GM21723 (cell line): ENCODE results near the gene MINDY4.
"Not testable (repeated sequence)": the region's sequence is repeated elsewhere in the genome, so short reads cannot be mapped to it uniquely, and the experiment has no call there.

Source experiments
- ATAC-seq: cut with Tn5 transposase; IDR thresholded peaks from one replicate; pipeline ENCODE4 v1.9.1; 2021; ENCODE audit warnings: mild to moderate bottlenecking, moderate library complexity; ENCODE audit not compliant: unreplicated experiment

MINDY4 gene

DNA sequence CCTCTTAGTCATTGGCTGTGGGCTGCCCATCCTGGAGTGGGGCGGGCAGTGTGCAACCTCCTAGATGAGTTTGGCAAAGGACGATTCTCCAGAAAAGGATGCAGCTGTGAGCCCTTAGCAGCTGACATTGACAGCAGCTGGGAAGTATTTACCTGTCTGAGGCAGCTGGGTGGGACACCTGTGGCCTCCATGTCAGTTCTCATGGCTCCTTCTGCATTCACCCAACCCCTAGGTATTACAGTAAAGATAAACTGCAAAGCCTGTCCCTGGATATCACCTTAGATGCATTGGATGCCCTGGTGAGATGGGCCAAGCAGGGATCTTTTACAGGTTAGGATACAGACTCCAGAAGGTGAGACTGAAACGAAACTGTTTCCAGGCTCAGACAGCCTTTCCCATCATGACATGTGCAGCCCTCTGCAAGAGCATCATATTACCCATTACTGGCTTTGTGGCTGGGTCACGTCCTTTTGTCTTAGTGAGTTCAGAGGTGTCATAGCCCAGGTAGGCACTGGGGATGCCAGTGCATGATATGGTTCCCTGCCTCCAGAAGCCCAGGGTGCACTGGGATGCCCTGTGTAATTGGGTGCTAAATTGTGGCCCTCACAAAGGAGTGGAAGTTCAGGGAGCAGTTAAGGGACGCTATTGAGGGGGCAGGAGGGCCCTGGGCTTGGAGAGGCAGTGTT is 28.9 kb downstream of the MINDY4 start:
- no peak for ATAC-seq

DNA sequence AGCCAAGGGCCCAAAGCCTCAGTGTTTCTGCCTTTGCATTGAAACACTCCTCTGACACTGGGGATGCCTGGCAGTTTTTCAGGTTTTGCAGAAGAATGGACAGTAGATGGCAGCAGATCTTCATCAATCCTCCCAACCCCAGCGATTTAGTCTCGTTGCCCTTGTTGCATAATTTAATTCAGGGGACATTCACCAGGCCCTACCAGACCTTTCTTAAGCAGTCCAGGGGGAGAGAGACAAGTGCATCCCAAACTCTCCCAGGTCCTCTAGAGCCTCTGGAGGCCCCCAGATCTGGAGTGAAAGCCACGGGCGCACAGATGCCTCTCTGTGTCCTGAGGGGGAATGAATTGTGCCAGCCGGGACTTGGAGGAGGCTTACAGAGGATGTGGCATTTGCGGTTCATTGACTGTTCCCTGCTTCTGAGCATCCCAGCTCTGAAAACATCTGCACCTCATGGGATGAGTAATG is 29.6 kb downstream of the MINDY4 start:
- ATAC-seq, result peak; percentile 45

DNA sequence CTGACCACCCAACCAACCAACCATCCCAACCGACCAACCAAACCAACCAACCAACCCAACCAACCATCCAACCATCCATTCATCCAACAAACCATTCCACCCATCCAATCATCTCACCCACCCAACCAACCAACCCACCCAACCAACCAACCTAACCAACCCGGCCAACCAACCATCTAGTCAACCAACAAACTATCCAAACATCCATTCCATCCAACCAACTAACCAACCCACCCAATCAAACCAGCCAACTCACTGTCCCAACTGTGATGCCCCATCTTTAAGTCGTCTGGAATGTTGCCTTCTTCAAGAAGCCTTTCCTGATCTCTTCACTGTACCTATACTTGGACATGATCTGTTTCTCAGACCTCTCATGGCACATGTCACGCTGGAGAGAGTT is 31.6 kb downstream of the MINDY4 start:
- no peak for ATAC-seq

DNA sequence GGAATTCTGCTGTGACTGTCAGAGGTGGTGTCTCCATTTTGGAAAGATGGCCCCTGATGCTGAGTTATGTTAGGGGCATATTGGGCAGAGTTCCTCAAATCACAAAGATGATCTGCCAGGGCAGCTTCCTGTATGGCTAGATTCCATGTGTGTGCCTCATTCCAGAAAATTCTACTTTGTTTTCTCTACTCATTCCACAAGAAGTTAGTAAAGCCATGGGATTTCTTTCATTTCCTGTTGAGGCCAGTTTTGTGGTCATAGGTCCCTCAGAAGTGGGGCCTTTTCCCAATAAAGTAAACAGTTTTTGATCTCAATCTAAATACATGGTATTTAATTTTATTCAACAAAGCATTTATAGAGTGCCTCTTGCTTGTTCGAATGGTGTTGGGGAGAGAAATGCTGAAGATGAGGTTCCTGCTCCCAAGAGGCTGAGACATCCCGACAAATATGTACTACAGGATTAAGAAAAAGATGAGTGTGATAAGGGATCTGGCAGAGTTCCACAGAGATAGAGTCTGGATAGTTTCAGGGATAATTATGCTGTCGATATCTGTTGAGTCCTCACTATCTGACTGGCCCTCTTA is 33.0 kb downstream of the MINDY4 start:
- ATAC-seq, result no peak

DNA sequence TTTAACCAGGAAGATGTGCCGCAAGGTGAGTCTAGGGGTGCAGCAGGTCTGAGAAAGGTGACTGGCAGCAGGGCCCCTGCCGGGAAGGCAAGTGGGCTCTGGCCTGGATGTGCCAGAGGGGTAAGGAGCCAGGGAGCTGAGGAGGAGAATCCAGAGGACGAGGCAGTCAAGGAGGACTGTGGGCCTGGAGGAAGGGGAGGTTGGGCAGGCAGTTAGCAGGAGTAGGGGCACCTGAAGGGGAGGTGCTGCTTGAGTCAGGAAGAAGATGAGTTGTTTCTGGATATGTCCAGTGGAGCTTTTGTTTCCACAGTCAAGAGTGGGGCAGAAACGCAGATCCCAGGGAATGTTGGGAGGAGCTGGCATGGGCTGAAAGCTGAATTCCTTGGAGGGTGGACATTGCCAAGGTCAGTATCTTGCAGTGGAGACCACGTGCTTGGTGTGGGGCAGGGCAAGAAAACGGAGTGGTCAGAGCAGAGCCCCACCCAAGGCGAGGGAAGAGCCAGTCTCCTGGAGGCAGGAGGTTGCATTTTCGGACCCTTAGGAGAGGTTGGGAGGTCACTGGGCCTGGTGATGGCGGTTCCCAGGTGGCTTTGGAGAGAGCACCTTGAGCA is 34.0 kb downstream of the MINDY4 start:
- no peak for ATAC-seq

DNA sequence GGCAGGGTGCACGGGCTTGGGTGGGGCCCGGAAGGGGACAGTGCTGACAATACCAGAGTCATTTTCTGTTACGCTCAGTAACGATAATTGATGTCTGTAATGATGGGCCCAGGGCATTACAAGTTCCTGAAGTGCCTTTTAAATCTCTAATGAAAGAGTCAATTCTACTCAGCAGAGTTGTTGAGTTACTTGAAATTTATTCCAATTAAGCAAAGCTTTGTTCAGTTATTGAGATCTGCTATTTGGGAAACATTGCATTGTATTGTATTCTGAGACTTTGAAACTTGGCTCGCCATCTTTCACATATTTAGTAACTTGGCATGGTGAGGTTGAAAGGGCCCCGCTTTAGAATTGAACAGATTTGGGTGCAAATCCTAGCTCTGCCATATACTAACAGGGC is 34.7 kb downstream of the MINDY4 start:
- ATAC-seq, result no peak

DNA sequence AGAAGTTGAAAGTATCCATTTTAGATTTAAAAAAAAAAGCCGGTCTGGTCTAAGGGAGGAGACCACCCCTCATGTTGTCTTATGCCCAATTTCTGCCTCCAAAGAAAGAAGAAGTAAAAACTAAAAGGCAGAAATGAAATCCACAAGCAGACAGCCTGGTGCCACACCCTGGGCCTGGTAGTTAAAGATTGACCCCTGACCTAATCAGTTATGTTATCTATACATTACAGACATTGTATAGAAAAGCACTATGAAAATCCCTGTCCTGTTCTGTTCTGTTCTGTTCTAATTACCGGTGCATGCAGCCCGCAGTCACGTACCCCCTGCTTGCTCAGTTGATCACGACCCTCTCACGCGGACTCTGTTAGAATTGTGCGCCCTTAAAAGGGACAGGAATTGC is 36.3 kb downstream of the MINDY4 start:
- ATAC-seq, result not testable (repeated sequence)

DNA sequence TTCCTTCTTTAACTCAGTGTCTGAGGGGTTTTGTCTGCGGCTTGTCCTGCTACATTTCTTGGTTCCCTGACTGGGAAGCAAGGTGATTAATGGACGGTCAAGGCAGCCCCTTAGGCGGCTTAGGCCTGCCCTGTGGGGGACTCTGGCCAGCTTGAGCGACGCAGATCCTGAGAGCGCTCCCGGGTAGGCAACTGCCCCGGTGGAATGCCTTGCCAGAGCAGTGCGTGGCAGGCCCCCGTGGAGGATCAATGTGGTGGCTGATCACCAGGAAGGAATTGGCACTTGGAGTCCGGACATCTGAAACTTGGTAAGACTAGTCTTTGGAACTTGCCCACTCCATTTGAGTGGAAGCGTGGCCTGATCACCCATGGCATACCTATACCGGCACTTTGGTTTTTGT is 36.7 kb downstream of the MINDY4 start:
- not testable (repeated sequence) for ATAC-seq

DNA sequence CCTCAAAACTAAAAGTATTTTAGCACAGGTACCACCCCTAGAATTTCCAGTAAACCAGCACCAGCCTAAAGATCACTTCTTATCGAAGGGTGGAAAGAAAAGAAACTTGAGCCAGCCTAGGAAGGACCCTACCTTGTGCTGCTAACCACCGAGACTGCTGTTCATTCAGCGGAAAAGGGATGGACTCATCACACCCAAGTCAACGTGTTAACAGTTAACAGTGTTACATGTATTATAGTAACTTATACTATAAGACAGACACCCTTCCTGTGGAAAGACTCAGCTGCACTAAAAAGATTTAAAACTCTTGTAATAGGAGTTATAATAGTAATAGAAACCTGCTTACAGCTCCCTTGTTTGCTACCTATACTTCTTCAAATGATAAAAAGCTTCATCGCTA is 39.8 kb downstream of the MINDY4 start:
- ATAC-seq, result no peak

DNA sequence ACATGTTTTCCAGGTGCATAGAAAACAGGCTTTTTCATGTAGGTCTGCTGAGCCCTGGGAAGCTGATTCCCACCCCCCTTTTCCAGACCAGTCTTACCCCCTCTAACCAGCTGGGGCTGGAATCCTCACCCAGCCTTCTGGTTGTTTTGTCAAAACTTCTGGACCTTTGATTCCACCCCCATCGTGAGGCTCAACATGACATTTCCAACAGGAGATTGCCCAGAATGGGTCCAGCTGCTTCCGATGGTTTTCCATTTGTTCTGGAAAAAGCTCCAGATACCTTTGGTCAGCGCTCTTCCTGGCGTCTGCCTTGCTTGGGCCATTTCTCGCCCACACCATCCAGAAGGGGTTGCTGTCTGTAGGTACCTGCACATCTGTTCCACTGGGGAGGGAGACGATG is 41.5 kb downstream of the MINDY4 start:
- ATAC-seq, result no peak

DNA sequence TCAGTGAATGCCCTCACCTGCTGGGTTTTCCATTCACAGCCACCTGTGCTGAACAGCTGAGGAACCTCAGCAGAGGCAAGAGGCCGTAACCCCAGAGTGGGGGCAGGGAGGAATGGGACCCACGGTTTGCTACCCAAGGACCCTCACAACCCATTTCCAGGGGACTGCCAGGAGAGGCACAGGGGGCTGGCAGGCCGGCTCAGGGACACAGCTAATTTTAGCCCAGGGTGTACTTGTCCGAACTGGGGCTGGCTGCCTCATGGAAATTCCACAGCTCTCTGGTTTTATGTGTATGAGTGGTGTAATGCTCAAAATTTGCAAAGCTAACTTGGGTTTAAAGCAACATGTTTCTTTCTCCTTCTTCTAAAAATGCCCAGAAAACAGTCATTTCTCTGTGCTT is 42.2 kb downstream of the MINDY4 start:
- ATAC-seq, result no peak

DNA sequence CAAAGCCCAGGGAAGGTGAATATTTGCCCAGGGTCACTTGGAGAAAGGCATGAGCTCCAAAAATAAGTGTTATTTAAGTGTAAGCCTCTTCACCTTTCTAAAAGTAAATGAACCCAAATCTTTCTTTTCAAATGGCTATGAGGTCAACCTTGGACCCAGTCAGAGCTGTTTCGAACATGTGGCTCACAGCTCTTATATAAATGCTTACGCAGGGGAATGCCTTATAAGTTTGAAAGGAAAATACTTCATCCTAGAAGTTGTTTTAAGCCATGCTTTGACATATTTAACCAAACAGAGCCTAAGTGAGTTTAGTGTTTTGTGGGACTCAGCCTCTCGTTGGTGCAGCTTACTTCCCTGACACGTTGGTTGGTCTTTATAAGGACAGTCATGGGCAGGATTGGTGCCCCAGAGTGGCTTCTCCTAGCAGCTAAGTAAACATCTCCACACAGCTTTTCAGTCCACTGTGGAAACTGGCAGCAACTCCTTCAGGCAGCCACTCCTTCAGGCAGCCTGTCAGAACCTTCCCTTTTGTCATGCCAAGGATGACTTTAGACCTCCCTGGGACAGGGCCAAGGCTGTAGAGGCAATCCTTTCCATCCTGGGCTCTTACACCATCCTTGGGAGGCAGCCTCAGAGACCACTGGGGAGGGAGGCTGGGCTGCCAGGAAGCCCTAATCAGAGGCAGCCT is 43.6 kb downstream of the MINDY4 start:
- no peak for ATAC-seq

DNA sequence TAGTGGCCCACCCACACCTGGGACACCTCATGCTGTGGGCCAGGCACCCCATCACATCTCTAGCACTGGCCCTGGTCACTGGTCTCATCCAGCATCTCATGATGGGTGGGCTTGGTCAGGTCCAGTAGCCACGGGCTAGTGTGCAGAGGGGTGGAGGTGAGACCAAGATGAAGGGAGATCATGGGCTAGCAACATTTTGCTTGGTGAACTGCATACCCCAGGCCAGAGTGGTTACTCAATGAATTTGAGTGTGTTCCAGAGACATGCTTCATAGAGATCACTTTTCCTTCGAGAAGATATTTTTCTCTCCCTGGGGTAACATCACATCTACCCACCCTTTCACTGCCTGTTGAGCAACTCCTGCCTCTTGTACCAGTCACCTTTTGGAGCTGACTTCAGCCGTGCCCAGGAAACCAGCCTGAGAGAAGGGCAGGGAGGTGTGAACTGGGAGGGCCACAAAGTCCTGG is 44.2 kb downstream of the MINDY4 start:
- no peak for ATAC-seq

DNA sequence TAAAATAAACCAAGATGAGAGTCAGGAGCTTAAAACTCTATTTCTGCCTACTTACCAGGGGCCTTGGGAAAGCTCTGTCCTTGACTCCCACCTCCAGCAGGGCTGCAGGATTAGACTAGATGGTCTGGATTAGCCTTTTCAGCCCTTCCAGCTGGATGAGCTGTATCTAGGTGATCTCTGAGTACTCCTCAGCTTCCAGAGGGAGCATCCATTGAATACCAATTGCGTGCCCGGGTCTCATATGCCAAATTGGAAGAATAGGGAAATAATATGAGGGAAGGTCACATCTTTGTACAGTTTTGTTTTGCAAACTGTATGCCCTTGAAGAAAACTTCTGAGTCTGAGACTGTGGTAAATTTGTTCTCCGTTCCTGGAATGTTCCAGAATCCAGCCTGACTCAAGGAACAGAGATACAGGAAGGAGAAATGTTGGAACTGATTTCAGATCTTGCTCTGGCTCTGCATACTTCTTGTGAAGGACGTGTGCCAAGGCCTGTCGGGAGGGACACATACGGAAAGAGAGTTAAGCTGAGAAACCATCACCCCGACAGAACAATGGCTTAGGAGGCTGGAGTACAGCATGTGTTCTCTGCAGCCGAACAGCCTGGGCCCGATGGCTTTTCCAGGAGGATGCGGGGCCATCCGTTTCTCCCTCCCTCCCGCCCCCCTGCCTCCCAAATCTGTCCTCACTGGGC is 44.9 kb downstream of the MINDY4 start:
- ATAC-seq, result no peak

DNA sequence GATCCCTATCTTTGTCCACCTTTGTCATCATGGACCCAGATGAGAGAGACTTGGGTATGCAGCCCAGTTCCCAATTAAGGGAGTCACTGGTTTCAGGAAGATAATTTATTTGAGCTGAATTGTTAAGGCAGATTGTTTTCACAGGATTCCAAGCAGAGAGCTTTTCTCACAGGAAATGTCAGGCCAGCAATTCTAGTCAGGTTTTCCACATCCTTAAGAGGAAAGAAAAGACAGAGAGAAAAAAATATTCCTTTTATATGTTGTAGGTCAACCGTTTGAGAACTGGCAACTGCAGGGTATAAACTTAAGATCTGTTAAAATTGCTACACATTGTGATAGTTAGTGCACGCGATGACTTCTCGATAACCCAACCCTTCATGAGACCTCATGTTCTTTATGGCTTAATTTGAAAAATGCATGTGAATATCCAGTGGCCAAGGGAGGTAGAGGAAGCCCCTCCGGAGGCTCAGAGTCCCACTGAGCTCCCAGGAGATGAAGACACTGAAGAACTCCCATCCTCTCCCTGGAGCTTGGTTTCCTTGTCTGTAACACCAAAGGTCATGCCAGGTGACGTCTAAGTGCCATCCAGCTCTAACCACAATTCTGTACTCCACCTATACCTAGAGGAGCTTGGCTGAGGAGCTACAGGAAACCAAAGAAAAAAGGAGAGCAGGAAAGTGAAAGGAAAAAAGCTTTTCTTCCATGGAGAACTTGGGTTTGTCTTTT is 45.6 kb downstream of the MINDY4 start:
- ATAC-seq, result no peak

DNA sequence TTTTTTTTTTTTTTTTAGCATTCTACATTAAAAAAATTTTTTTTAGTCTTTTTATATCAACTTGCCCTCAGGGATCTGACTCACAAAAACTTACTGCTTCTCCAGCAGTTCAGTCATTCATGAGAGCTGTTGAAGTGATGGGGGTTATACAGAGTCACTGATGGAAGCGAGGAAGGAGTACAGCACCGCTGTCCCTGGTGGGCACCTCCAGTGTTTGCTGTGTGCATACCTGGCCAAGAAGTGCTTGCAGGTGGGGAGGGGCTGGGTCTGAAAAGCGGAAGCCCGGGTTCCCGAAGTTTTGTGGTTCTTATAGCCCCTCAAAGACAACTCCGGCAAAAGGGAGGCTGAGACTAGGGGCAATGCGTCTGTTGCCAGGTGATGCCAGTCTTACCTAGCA is 46.2 kb downstream of the MINDY4 start:
- no peak for ATAC-seq

DNA sequence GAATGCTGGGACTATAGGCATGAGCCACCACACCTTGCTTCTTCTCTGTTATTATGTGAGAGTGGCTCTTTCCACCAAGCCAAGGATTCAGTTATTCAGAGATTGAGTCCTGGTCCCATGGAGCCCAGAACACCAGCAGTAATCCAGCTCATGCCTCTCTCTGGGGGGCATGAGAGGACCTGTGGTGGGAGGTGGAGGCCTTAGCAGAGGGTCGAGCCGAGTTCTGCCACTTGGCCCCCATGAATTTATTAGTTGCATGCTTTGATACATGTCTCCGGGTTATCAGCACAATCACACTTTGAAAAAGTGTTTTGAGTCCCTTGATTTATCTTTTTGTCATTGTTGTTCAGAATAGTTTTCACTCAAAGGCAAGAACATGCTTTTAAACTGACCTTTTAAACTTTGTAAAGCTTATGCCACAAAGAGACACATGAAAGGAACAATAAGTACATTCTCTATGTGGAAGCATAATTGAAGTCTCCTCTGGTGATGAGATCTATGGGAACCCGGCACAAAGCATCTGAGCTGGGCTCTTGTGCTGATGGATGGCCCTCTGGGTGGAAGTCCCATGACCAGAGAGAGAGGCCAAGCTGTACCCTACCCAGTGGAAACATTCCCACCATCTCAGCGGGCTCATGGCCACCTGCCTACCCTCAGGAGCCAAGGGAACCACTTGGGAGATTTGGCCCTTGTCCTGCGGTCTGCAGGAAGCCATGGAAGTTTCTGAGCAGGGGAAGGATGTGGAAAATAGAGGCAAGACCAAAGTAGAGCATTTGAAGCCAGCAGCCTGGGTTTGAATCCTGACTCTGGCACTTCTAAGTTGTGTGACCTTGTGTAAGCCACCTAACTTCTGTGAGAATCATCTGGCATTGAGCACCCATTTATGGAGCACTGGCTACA is 53.9 kb downstream of the MINDY4 start:
- no peak for ATAC-seq

DNA sequence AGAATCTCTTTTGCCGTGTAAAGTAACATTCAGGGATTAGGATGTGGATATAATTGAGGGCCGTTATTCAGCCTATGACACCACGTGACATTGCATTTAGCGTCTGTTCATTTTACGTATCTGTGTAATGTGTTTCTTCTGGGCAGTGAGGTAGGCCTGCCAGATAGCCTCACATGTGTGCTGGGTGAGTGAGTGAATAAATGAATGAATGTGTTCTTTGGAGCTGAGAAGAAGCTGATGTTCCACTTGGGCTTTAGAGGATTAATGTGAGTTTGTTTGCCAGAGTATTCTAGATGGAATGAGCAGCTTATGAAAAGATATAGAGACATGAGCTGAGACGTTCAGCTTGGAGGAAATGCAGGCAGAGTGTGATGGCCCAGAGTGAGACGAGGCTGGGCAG is 55.0 kb downstream of the MINDY4 start:
- no peak for ATAC-seq

DNA sequence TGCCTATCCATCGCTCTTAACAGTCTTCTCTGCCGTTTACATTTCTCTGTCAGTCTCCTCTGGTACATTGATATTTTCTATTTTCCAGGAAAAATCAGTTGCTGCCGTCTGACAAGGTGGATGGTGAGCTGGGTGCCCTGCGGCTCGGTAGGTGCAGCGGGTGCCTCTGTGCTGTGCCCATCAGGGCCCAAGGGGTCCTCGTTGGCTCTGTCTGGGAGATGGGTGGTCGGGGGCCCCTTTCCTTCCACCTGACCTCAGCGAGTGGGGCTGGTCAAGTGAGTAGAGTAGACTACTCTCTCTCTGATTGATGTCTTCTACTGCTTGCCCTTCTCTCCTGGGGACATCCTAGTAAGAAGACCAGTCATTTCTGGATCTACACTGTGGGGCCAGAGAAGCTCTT is 57.4 kb downstream of the MINDY4 start:
- ATAC-seq, result no peak

DNA sequence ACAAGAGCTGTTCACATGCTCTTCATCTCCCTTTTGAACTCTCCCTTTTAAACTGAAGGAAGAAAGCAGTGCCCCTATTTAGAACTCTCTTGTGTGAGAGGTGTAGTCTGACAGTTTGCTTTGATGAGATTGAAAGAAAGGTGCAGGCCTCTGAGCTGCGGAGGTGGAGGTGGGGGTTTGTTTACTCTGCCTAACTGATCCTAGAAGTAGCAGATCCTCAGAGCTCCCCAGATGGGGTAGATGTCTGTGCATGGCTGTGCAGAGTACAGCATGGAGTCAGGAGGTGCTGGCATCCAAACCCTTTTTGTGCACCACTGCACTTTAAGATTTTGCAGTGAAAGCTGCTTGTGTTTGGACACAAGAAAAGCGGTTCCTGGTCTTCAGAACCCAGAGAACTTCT is 58.3 kb downstream of the MINDY4 start:
- no peak for ATAC-seq
